Fibroblast of the aortic adventitia (primary cell): ENCODE results near the gene NOB1. TPM values are rescaled to one million over a fixed set of nuclear protein-coding genes. Genes with fewer than 3 reads are reported as not detected.
A peak's percentile ranks its signal among the peaks of the same experiment; 100 is the strongest.
"Not testable (repeated sequence)": the region's sequence is repeated elsewhere in the genome, so short reads cannot be mapped to it uniquely, and the experiment has no call there.

Source experiments
- DNase-seq: peaks from one replicate; pipeline ENCODE4 v3.0.0-alpha.2; 2010; ENCODE audit warnings: low read depth
- H3K4me3 ChIP-seq: 2 replicates; pipeline ENCODE4 v1.5.1; 2011; ENCODE audit warnings: low read depth, mild to moderate bottlenecking, control low read depth, low read length, moderate library complexity
- total RNA-seq: library from RNA; depleted of rRNA; stranded (reverse); fragments of >200 nt; gene quantifications from 2 replicates; pipeline ENCODE4 v1.2.3, GENCODE V29; 2012; ENCODE audit warnings: low replicate concordance
- TF ChIP-seq, protein P1 (sequence below): IDR thresholded peaks from 2 replicates; pipeline ENCODE4 v1.5.1; 2011; ENCODE audit warnings: mild to moderate bottlenecking, low read length, control low read depth, inconsistent platforms; ENCODE audit not compliant: insufficient read depth

The NOB1 gene
- total RNA-seq, 1 donor = 35.8 TPM

DNA sequence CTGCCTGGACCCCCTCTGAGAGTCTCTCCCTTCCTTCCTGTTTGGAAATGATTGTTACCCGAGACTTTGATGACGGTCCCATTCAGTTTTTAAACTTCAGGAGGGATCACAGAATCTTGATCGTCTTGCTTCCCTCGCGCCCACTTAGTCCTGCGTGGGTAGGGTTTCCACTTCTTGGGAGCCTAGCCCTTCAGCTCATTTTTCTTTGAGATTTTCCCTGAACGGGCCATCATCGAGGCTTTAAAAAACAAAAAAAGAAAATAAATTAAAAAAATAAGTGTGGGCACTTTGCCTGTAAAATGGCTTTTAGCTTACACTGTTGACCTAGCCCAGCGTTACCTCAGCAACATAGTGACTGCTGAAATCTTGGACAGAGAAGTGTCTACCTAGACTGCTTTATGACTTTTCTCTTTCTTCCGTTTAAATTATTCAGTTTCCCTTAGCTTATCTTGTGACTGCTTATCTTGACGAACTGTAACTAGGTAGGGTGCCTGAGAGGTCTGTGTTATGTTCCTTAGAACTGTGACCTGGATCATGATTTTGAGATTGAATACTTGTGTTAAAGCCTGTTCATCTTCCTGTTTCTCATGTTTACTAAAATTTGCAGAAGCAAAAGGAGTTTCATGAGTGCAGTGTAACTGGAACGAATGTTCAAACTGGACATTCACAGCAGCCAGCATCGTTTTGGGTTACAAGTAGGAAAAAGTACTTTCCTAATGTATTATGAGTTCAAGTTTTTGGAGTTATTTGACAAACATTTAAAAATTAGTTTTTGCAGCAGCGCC lies 8.3 kb upstream of the NOB1 start:
- DNase-seq = peak; percentile 49
- H3K4me3 ChIP-seq = peak overlapping the region; percentile 98
- TF ChIP-seq, protein P1, sequence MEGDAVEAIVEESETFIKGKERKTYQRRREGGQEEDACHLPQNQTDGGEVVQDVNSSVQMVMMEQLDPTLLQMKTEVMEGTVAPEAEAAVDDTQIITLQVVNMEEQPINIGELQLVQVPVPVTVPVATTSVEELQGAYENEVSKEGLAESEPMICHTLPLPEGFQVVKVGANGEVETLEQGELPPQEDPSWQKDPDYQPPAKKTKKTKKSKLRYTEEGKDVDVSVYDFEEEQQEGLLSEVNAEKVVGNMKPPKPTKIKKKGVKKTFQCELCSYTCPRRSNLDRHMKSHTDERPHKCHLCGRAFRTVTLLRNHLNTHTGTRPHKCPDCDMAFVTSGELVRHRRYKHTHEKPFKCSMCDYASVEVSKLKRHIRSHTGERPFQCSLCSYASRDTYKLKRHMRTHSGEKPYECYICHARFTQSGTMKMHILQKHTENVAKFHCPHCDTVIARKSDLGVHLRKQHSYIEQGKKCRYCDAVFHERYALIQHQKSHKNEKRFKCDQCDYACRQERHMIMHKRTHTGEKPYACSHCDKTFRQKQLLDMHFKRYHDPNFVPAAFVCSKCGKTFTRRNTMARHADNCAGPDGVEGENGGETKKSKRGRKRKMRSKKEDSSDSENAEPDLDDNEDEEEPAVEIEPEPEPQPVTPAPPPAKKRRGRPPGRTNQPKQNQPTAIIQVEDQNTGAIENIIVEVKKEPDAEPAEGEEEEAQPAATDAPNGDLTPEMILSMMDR = no peak

DNA sequence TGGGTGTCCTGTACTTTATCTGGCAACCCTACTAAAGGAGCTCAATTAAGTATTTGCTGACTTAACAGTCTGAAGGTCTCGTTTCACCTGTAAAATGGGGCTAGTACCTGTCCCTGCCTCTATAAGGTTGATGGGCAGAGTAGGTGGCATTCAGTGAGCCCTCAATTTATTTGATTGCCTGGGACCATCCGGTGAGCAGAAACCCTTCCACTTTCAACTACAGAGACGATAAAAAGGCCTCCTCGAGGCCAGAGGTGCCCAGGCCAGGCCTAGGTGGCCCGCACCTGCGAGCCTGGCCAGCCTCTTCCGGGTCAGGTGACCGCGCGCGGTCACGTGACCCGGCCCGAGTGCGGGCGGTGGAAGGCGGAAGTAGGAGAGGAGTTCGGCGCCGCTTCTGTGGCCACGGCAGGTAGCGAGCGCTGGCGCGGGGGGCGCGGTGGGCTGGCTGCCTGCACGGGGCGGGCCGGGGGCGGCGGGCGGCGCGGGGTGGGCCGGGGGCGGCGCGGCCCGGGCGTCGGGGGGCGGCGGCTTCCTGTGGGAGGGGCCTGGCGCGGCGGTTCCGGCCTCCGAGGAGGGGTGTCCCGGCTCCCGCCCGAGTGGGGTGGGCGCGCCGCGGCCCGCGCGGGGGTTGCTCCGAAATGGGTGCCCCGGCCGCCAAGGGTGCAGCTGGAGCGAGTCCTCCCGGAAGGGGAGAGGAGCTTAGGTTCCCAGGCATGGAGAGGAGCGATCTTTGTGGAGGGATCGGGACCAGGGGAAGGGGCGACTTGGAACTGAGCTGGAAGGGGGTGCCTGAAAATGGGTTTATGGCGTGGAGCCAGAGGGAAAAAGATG lies 7.5 kb upstream of the NOB1 start, which contains the start of gene WWP2:
Gene WWP2, plus strand, starts transcription at position 350 of the 831 bp plus-strand sequence. CDS start 24,679 bp downstream, outside the sequence.
- peak within 1 kb of the TSS; percentile 98 for H3K4me3 ChIP-seq
- TF ChIP-seq, protein P1 = no peak
- DNase-seq = peak; percentile 46

DNA sequence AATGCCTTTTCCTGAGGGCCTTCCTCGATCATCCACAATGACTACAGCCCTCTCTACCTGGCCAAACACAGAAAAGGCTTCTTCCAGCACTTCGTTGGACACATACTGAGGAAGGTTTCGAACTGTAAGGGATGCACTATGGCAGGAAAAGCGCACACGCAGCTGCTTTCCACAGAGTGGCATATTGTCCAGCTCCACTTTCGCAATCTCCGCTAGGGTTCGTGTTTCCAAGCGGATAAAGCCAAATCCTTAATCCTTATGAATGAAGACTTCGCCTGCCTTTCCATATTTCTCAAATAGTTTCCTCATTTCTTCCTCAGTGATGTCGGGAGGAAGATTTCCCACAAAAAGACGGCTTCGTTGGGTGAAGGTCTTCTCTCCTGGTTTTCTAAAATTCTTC lies 2.6 kb upstream of the NOB1 start:
- DNase-seq = not testable (repeated sequence)

DNA sequence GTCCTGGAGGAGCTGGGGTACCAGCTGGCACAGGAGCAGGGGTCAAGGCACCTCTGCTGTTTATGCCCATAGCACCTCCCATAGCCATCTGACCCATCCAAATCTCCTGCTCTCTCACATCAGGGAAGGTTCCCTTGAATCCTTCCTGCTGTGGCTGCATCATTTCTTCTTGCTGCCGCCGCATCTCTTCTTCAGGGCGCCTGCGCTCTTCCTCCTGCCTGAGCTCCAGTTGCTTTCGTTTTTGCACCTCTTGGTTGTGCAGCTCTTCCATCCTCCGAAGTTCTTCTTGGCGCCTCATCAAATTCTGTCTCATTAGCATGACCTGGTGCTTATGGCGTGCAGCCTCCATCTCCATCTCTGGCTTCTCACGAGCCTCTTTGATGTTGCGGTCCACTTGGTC lies 2.0 kb upstream of the NOB1 start:
- DNase-seq = no peak
- no peak overlapping the region for H3K4me3 ChIP-seq
- TF ChIP-seq, protein P1 = no peak

More for the DNA sequence above, 2.6 kb upstream of the NOB1 start:
- not testable (repeated sequence) for H3K4me3 ChIP-seq

GRCh38 chr16:69754143-69754468 lies 620 bp downstream of the NOB1 start:
- no peak for DNase-seq
- TF ChIP-seq, protein P1 = no peak

DNA sequence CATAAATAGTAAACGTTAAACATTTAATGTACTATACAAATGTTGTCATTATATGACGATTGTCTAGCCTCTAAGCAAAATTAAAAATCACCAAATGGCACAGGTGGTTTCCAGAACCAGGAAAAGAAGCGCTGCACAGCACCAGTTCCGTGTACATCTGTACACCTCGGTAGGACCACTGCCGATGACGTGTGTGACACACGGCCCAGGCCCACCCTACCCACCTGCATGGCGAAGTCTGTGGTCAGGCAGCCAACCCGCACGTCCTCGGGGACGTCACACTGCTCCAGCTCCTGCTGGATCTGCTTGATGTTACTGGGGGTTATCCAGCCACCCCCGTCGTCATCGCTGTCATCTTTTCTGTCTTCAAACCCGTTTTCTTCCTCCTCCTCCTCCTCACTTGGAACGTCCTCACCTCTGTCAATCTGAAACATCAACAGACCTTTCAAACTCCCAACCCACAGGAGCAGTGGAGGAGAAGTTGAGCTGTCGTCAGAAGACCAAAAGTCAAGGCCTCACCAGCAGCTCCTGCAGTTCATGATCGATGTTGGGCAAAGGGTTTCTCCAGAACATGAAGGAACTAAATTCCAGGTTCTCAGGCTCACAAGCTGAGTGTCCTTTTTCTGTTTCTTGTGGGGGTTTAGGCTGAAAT lies 5.9 kb downstream of the NOB1 start:
- TF ChIP-seq, protein P1 = no peak
- no peak overlapping the region for H3K4me3 ChIP-seq
- no peak for DNase-seq

More at GRCh38 chr16:69754143-69754468, 620 bp downstream of the NOB1 start:
- H3K4me3 ChIP-seq = peak overlapping the region; percentile 98

DNA sequence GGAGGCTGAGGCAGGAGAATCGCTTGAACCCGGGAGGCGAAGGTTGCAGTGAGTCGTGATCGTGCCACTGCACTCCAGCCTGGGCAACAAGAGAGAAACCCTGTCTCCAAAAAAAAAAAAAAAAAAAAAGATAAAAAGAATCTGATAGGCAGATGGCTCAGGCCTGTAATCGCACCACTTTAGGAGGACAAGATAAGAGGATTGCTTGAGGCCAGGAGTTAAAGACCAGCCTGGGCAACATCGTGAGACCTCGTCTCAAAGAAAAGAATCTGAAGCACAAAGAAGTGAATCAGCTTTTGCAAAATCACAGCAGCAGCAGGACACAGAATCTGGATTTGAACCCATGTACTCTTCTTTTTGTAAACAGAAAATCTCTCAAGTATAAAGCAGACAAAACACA lies 7.6 kb downstream of the NOB1 start:
- TF ChIP-seq, protein P1 = no peak
- no peak for DNase-seq
- no peak overlapping the region for H3K4me3 ChIP-seq
